Prostate gland (tissue), 2 donors: ENCODE results near the gene TEX38. TPM values are rescaled to one million over a fixed set of nuclear protein-coding genes. Genes with fewer than 3 reads are reported as not detected.

Experiments used
- DNase-seq: peaks from one replicate; pipeline ENCODE4 v3.0.0-alpha.2; 2019; ENCODE audit warnings: low spot score
- H3K27ac ChIP-seq, 2 donors: fragments of 200-600 bp; sonication (generic); 2 replicates each; pipeline ENCODE4 v1.5.1; 2017 to 2019
- H3K27me3 ChIP-seq: fragments of 200-600 bp; sonication (generic); replicated peaks from 2 replicates; pipeline ENCODE4 v1.5.1; 2019; ENCODE audit not compliant: insufficient read depth
- H3K36me3 ChIP-seq, 2 donors: fragments of 200-600 bp; sonication (generic); 1 replicate in 1 of 2; 2 replicates in 1 of 2; pipeline versions ENCODE4 v1.5.1 to v1.8.1; 2017 to 2019
- H3K4me1 ChIP-seq: fragments of 200-600 bp; sonication (generic); replicated peaks from 2 replicates; pipeline ENCODE4 v1.5.1; 2019
- H3K4me3 ChIP-seq, 2 donors: fragments of 200-600 bp; sonication (generic); 2 replicates each; pipeline ENCODE4 v1.5.1; 2017 to 2019
- H3K9me3 ChIP-seq: fragments of 200-600 bp; sonication (generic); 2 replicates; pipeline ENCODE4 v1.5.1; 2017
- POLR2A ChIP-seq: fragments of 450-650 bp; IDR thresholded peaks from one replicate; pipeline ENCODE4 v1.6.1; 2016; ENCODE audit warnings: antibody characterized with exemption, mild to moderate bottlenecking
- POLR2AphosphoS5 ChIP-seq: sonication (generic); formaldehyde crosslinking; IDR thresholded peaks from one replicate; pipeline ENCODE4 v1.6.1; 2017; ENCODE audit warnings: antibody characterized with exemption
- WGBS: methylation state at CpG from one replicate; pipeline ENCODE4 v1.1.5; 2018; 5-methylcytosine and 5-hydroxymethylcytosine counted together
- intact Hi-C: fragments of 100-400 bp; cut with DNase I; formaldehyde crosslinking; loops from one replicate; pipeline ENCODE4 v1.14.2; 2022
- total RNA-seq, 2 donors: library from RNA; depleted of rRNA; stranded (reverse); fragments of >200 nt; gene quantifications; one replicate each; pipeline ENCODE4 v1.1.0, GENCODE V29; 2016
- TF ChIP-seq, protein P1 (sequence below), 4 experiments: fragments of 200-600 bp in 2 of 4; fragments of 450-650 bp in 2 of 4; sonication (generic) in 2 of 4; IDR thresholded peaks; 1 replicate in 3 of 4; 2 replicates in 1 of 4; pipeline ENCODE4 v1.5.1; 2016 to 2019; ENCODE audit warnings: antibody characterized with exemption in 4 of 4, mild to moderate bottlenecking in 2 of 4, moderate library complexity in 2 of 4

Gene TEX38
- total RNA-seq, 2 donors from 2014 or later: 30.6 TPM; not detected in 1

DNA sequence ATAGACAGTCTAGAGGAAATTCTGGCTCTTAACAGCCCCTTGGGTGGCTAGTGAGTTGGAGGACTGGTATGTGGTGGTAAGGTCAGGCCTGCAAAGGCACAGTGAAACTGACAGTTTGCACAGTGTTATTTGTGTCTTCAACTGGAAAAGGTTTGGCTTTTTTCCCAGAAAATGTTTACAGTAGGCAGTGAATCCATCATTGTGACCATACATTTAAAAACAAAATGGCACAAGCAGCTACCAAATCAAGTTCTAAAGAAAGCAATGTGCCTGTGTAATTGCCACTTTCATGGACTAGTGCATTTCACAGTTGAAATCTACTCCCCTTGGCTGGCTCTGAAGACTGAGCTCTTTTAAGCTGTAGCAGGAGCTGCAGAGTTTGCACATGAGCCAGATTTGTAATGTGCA, 28.3 kb upstream of the TEX38 start:
- Histone ChIP-seq H3K9me3 (no peaks in the 10 kb centered on the region), H3K4me3 (no peak overlapping the region), H3K27me3 (no peaks in the 10 kb centered on the region), H3K27ac (no peak overlapping the region), H3K4me1 (peaks cover 2% of the 10 kb centered on the region), H3K36me3 (no peaks in the 10 kb centered on the region)
- TF ChIP-seq, protein P1, sequence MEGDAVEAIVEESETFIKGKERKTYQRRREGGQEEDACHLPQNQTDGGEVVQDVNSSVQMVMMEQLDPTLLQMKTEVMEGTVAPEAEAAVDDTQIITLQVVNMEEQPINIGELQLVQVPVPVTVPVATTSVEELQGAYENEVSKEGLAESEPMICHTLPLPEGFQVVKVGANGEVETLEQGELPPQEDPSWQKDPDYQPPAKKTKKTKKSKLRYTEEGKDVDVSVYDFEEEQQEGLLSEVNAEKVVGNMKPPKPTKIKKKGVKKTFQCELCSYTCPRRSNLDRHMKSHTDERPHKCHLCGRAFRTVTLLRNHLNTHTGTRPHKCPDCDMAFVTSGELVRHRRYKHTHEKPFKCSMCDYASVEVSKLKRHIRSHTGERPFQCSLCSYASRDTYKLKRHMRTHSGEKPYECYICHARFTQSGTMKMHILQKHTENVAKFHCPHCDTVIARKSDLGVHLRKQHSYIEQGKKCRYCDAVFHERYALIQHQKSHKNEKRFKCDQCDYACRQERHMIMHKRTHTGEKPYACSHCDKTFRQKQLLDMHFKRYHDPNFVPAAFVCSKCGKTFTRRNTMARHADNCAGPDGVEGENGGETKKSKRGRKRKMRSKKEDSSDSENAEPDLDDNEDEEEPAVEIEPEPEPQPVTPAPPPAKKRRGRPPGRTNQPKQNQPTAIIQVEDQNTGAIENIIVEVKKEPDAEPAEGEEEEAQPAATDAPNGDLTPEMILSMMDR (IDR thresholded peaks at IDR 0.05): no peak
- TF ChIP-seq POLR2AphosphoS5: peak; percentile 75
- TF ChIP-seq POLR2A: no peak
- DNase-seq: peak; percentile 36
- intact Hi-C loops: no loop called here

DNA sequence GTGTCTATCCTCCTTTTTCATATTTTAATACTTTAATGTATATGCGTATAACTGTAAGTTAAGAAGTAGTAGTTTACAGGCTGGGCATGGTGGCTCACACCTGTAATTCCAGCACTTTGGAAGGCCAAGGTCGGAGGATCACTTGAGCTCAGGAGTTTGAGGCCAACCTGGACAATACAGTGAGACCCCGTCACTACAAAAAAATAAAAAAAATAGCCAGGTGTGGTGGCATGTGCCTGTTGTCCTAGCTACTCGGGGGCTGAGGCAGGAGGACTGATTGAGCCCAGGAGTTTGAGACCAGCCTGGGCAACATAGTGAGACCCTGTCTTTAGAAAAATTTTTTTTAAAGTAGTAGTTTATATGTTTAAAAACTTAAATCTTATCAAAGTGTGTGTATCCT, 25.8 kb upstream of the TEX38 start:
- intact Hi-C loops: no loop called here
- WGBS: 81% methylated on average over 4 of the region's 4 CpGs
- Histone ChIP-seq H3K27ac (no peak overlapping the region), H3K9me3 (no peaks in the 10 kb centered on the region), H3K4me1 (peaks cover 2% of the 10 kb centered on the region), H3K36me3 (no peaks in the 10 kb centered on the region), H3K4me3 (no peak overlapping the region), H3K27me3 (no peaks in the 10 kb centered on the region)
- DNase-seq: no peak
- TF ChIP-seq, protein P1 (IDR thresholded peaks at IDR 0.05): no peak
- no peak for TF ChIP-seq POLR2AphosphoS5
- TF ChIP-seq POLR2A: no peak

DNA sequence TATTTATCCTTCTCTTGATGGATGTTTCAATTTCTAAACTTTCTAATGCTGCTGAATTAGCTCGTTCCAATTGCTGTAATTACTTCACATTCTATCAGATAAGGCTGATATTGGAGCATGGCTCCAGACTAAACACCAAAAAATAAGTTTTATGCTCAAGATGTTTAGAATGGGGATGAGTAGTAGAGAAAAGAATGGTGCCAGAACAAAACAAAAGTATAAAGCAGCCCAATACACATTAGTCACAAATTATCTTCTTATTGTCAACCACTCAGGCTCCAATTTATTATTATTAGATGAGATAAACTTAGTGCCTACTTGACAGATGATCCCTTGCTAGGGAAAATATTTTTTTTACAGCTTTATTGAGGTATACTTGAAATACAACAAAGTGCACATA, 25.3 kb upstream of the TEX38 start:
- Histone ChIP-seq H3K36me3 (no peaks in the 10 kb centered on the region), H3K4me1 (peaks cover 2% of the 10 kb centered on the region), H3K27ac (no peak overlapping the region), H3K9me3 (no peaks in the 10 kb centered on the region), H3K27me3 (no peaks in the 10 kb centered on the region), H3K4me3 (no peak overlapping the region)
- intact Hi-C loops: no loop called here
- no peak for DNase-seq
- WGBS: 70% methylated on average over 1 of the region's 1 CpG
- TF ChIP-seq POLR2AphosphoS5: no peak
- no peak for TF ChIP-seq POLR2A
- TF ChIP-seq, protein P1 (IDR thresholded peaks at IDR 0.05): no peak

DNA sequence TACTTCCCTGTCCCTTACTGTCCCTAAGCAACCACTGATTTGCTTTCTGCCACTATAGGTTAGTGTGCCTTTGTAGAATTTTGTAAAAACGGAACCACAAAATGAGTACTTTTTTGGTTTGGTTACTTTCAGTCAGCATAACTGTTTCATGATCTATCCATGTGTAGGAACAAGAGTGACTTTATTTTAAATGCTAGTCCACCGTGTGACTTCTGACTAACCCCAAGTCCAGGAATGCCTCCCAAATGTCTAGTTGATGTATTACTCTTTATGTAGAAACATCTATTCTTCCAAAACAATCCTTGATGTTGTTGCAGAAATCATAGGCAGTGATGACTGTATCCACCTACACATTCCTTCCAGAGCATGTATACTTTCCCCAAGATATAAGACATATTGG, 24.8 kb upstream of the TEX38 start:
- intact Hi-C loops: no loop called here
- TF ChIP-seq POLR2AphosphoS5 (no peak), POLR2A (no peak)
- TF ChIP-seq, protein P1 (IDR thresholded peaks at IDR 0.05): no peak
- DNase-seq: no peak
- peaks cover 2% of the 10 kb centered on the region for H3K4me1 ChIP-seq
- H3K9me3 ChIP-seq: no peaks in the 10 kb centered on the region
- no peak overlapping the region for H3K27ac ChIP-seq
- H3K27me3 ChIP-seq: no peaks in the 10 kb centered on the region
- H3K4me3 ChIP-seq: no peak overlapping the region
- H3K36me3 ChIP-seq: no peaks in the 10 kb centered on the region
- 89% methylated on average over 2 of the region's 2 CpGs for WGBS

DNA sequence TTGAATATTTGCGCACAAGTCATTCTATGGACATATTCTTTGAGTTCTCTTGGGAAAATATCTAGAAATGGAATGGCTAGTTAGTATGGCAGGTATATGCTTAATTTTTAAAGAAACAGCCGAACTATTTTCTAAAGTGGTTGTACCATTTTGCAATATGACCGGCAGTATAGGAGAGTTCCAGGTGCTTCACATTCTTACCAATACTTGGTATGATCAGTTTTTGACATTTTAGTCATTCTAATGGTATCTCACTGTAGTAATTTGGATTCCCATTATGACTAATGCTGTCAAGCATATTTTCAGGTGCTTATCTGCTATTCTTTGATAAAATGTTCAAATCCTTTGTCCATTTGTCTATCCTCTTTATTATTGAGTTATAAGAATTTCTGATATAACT, 24.0 kb upstream of the TEX38 start:
- no peak for DNase-seq
- TF ChIP-seq, protein P1 (IDR thresholded peaks at IDR 0.05): no peak
- TF ChIP-seq POLR2AphosphoS5: no peak
- no peak for TF ChIP-seq POLR2A
- Histone ChIP-seq H3K27me3 (no peaks in the 10 kb centered on the region), H3K27ac (no peak overlapping the region), H3K9me3 (no peaks in the 10 kb centered on the region), H3K4me1 (peaks cover 2% of the 10 kb centered on the region), H3K36me3 (no peaks in the 10 kb centered on the region), H3K4me3 (no peak overlapping the region)
- WGBS: 97% methylated on average over 3 of the region's 3 CpGs
- intact Hi-C loops: no loop called here
